ENCODE measurements around the gene B3GNT3. TPM values are rescaled to one million over a fixed set of nuclear protein-coding genes. Genes with fewer than 3 reads are reported as not detected.

B3GNT3 gene
- total and polyA plus RNA-seq, 2 of the 13 experiments (the other 11 are each of a cell fraction or from before 2014, with no cell fraction given): 0.86 to 4.0 TPM

DNA sequence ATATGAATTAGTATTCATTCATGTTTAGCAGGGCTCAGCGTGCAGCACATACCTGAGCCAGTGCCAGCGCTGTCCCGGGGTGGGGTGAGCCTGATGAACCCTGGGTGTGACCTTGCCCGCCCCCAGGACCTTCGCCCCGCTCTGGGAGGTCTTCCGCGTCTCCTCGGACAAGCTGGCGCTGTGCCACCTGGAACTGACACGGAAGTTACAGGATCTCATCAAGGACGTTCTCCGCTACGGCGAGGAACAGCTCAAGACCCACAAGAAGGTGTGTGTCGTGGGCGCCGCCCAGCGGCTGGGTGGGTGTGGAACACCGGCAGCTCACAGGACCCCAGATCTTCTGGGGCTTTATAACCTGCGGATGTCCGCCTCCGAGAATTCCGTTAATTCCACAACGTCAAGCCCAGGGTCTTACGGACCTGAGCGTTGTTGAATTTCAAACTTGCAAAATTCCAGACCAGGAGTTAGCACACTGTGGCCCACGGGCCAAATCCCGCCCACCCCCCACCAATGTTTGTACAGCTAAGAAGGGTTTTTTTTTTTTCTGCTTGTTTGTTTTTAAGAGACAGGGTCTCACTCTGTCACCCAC lies 28.3 kb upstream of the B3GNT3 start (continued):
- TF ChIP-seq ZNF607 (CRISPR knock-in tag; IDR thresholded peaks at IDR 0.05; ENCODE audit: borderline replicate concordance) (no peak), ZSCAN12 (CRISPR knock-in tag; IDR thresholded peaks at IDR 0.05) (no peak), XRCC5 (optimal IDR thresholded peaks at IDR 0.05; ENCODE audit: low read length) (peak; percentile 13), U2AF2 (IDR thresholded peaks at IDR 0.05; ENCODE audit: low read depth, low read length) (no peak), NR2F2 (IDR thresholded peaks at IDR 0.05; ENCODE audit: borderline replicate concordance, low read depth) (peak; percentile 71; the same call in 1 of the 2 replicates), SUZ12 (IDR thresholded peaks at IDR 0.05; ENCODE audit: low read depth, low read length) (no peak), PLRG1 (conservative IDR thresholded peaks at IDR 0.05) (no peak), MIER2 (CRISPR knock-in tag; IDR thresholded peaks at IDR 0.05) (peak; percentile 76), FOXP4 (CRISPR knock-in tag; IDR thresholded peaks at IDR 0.05) (peak; percentile 77; the same call in 1 of the 2 replicates), ZNF451 (CRISPR knock-in tag; IDR thresholded peaks at IDR 0.05) (0 out of 2 replicates have a peak, but pooled peaks have one; percentile 75), ZNF160 (CRISPR knock-in tag; IDR thresholded peaks at IDR 0.05) (0 out of 2 replicates have a peak, but pooled peaks have one; percentile 53), ZNF468 (CRISPR knock-in tag; IDR thresholded peaks at IDR 0.05) (no peak), RAD51 (IDR thresholded peaks at IDR 0.05; ENCODE audit: borderline replicate concordance) (no peak), ZMYM4 (CRISPR knock-in tag; IDR thresholded peaks at IDR 0.05) (peak; percentile 82), HINFP (CRISPR knock-in tag; IDR thresholded peaks at IDR 0.05; ENCODE audit: low read depth) (no peak), RFX1 (IDR thresholded peaks at IDR 0.05) (no peak), FOSL2 (CRISPR knock-in tag; IDR thresholded peaks at IDR 0.05) (no peak; the same call in 1 of the 2 replicates), ARHGAP35 (CRISPR knock-in tag; IDR thresholded peaks at IDR 0.05; ENCODE audit: borderline replicate concordance) (peak; percentile 39; the same call in 1 of the 2 replicates)
- TF ChIP-seq, protein P1, sequence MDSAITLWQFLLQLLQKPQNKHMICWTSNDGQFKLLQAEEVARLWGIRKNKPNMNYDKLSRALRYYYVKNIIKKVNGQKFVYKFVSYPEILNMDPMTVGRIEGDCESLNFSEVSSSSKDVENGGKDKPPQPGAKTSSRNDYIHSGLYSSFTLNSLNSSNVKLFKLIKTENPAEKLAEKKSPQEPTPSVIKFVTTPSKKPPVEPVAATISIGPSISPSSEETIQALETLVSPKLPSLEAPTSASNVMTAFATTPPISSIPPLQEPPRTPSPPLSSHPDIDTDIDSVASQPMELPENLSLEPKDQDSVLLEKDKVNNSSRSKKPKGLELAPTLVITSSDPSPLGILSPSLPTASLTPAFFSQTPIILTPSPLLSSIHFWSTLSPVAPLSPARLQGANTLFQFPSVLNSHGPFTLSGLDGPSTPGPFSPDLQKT (CRISPR knock-in tag; IDR thresholded peaks at IDR 0.05; ENCODE audit: borderline replicate concordance): no peak
- TF ChIP-seq, protein P2, sequence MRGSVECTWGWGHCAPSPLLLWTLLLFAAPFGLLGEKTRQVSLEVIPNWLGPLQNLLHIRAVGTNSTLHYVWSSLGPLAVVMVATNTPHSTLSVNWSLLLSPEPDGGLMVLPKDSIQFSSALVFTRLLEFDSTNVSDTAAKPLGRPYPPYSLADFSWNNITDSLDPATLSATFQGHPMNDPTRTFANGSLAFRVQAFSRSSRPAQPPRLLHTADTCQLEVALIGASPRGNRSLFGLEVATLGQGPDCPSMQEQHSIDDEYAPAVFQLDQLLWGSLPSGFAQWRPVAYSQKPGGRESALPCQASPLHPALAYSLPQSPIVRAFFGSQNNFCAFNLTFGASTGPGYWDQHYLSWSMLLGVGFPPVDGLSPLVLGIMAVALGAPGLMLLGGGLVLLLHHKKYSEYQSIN (CRISPR knock-in tag; IDR thresholded peaks at IDR 0.05; ENCODE audit: borderline replicate concordance): no peak
- TF ChIP-seq, protein P3, sequence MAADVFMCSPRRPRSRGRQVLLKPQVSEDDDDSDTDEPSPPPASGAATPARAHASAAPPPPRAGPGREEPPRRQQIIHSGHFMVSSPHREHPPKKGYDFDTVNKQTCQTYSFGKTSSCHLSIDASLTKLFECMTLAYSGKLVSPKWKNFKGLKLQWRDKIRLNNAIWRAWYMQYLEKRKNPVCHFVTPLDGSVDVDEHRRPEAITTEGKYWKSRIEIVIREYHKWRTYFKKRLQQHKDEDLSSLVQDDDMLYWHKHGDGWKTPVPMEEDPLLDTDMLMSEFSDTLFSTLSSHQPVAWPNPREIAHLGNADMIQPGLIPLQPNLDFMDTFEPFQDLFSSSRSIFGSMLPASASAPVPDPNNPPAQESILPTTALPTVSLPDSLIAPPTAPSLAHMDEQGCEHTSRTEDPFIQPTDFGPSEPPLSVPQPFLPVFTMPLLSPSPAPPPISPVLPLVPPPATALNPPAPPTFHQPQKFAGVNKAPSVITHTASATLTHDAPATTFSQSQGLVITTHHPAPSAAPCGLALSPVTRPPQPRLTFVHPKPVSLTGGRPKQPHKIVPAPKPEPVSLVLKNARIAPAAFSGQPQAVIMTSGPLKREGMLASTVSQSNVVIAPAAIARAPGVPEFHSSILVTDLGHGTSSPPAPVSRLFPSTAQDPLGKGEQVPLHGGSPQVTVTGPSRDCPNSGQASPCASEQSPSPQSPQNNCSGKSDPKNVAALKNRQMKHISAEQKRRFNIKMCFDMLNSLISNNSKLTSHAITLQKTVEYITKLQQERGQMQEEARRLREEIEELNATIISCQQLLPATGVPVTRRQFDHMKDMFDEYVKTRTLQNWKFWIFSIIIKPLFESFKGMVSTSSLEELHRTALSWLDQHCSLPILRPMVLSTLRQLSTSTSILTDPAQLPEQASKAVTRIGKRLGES (CRISPR knock-in tag; IDR thresholded peaks at IDR 0.05; ENCODE audit: borderline replicate concordance): 0 out of 2 replicates have a peak, but pooled peaks have one; percentile 25

Data from HepG2 (cell line).